K562 treated with DMSO at 1 percent for 48 hours (cell line): Measurements from ENCODE around the gene NDUFV2. TPM values are rescaled to one million over a fixed set of nuclear protein-coding genes. Genes with fewer than 3 reads are reported as not detected.

ENCODE experiments used
- total RNA-seq: library from RNA; unstranded; fragments of 300-600 nt; gene quantifications from 2 replicates; pipeline ENCODE4 v1.2.3, GENCODE V29; 2022; ENCODE audit warnings: low replicate concordance; ENCODE audit errors: extremely low read depth

NDUFV2 gene
- not detected in 2 replicates for total RNA-seq

DNA sequence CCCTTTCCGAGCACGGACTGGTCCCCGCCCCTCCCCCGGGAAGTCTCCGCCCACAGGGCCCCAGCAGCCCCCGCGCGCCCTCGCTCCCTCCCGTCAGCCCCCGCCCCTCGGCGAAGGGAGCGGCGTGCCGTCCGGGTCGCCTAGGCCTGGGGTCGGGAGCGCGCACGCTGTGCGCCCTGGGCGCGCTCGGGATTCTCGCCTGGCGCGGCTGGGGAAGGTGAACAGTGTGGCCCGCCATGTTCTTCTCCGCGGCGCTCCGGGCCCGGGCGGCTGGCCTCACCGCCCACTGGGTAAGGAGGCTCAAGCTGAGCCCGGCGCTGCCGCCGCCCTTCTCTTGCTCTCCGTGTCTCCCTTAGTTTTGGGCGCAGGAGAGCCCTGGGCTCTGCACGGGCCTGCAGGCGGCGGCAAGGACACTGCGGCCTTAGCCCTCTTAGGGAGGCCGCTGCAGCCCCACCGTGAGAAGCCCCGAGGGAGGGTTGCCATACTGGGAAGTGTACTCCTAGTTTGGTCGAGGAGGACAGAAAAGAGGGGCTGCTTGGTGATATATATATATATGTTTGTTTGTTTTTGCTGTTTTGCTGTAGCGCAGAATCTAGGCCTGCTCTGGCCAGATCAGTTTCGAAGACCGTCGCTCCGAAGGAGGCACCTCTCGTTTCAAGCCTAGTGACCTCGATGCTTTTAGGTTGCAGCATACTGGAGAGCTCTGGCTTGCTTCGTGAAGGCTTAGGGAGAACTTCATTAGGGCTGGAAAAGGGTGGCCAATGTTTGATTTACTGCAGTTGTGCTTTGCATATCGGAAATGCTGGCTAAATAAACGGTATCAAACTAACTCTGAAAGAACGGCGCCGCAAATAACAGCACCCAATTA, at the start of gene NDUFV2:
Gene NDUFV2, plus strand, starts transcription at position 192 of the 868 bp plus-strand sequence. Its CDS starts 45 bp downstream, at position 237.

DNA sequence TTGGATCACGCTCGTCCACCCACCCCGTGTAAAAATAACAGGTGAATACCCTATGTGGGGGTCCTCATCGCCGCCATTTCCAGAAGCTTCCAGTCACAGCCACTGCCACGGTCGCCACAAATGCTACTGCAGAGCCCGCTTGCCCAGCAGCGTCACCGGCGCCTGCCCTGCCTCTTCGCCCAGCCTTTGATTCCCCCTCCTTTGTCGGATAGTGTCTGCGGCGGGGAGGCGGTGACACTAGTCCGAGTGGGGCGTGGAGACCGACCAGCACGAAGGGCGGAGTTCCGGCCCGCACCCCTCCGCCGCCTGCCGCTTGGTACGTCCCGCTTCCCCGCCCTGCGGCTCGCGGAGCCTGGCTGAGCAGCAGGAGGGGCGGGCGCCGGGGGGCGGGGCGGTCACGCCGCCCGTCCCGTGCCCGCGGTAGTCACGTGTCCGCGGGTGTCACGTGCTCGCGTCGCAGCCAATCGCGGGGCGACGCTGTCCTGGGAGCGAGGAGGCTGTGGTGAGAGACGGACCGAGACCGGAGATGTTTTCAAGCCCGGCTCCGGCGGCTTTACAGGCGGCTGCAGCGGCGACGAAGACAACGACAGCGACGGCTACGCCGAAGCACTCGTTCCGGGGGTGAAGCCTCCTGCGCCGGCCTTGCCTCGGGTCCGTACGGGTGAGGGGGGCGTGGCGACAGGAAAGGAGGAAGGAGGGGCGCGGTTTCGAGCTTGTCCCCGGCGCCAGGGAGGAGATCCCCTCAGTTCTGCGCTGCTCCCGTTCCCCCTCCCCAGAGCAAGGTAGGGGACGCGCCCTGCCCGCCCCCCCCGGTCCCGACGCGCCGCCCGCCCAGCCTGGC, 34.0 kb downstream of the NDUFV2 start, which contains the start of gene ANKRD12:
Gene ANKRD12, plus strand, starts transcription at position 467 of the 841 bp plus-strand sequence. CDS start 45,652 bp downstream, outside the sequence.

Other genes starting within 250 kb of the NDUFV2 start
- not detected in 2 replicates for gene ANKRD12, start 34.1 kb downstream of the NDUFV2 start, total RNA-seq
- not detected in 2 replicates for gene TWSG1, start 232.1 kb downstream of the NDUFV2 start, total RNA-seq